ENCODE measurements around the gene FNDC1.

FNDC1 gene

DNA sequence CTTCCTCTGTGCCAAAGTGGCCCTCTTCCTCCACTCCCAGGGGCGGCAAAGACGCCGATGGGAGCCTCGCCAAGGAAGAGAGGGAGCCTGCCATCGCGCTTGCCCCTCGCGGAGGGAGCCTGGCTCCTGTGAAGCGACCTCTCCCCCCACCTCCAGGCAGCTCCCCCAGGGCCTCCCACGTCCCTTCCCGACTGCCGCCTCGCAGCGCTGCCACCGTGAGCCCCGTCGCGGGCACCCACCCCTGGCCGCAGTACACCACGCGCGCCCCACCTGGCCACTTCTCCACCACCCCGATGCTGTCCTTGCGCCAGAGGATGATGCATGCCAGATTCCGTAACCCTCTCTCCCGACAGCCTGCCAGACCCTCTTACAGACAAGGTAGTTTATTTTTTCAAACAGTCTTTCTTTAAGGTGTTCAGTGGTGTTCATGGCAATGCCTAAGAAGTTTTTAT is 64.9 kb downstream of the FNDC1 start:
- H3K9me3 Mint-ChIP-seq, result no peaks in the 10 kb centered on the region
- no peak overlapping the region for H3K27ac Mint-ChIP-seq
- H3K27me3 Mint-ChIP-seq (ENCODE audit: low read depth), result peaks cover 32% of the 10 kb centered on the region
- H3K4me3 Mint-ChIP-seq, result no peak overlapping the region
- no peaks in the 10 kb centered on the region for H3K4me1 Mint-ChIP-seq (ENCODE audit: low read depth)
- no peaks in the 10 kb centered on the region for H3K36me3 Mint-ChIP-seq (ENCODE audit: low read depth)

DNA sequence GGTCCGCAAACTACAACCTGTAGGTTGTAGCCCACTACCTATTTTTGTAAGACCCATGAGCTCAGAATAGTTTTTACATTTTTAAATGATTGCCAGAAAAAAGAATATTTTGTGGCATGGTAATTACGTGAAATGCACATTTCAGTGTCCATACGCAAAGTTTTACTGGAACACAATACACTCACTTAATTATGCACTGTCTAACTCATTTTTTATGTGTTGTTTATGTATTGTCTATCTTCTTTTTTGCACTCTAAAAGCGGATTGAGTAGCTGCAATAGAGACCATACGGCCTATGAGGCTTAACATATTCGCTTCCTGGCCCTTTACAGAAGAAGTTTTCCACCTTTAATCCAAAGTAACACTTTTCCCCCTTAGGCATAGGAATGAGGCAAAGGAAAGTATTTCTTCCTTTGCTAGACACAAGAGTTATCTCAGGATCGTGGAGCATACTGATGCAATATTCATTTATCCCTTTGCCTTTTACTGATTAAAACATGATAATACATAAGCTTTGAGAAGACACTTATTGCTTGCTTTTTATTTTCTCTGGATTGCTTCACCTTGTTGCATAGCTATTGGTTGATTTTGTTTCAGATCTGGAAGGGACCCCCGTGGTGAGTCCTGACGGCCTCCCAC is 69.8 kb downstream of the FNDC1 start:
- no peaks in the 10 kb centered on the region for H3K9me3 Mint-ChIP-seq
- no peaks in the 10 kb centered on the region for H3K4me1 Mint-ChIP-seq (ENCODE audit: low read depth)
- peaks cover 33% of the 10 kb centered on the region for H3K27me3 Mint-ChIP-seq (ENCODE audit: low read depth)
- H3K4me3 Mint-ChIP-seq, result no peak overlapping the region
- H3K36me3 Mint-ChIP-seq (ENCODE audit: low read depth), result no peaks in the 10 kb centered on the region
- H3K27ac Mint-ChIP-seq, result no peak overlapping the region

DNA sequence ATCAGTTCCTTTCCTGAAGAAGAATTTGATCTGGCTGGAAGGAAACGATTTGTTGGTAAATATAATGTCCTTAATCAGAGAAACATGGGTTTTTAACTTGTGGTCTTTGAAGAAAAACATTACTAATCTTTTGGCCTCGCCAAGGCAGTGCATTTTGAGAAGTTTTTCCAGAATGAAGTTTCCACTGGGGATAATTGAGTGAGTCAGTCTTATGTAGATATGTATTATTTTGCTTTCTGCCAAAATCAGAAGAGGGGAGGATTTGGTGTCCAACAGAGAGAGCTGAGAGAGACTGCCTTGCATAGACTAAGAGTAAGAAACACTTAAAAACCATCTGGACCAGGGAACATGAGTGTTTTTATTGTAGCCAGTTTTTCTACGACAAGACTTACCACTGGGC is 79.9 kb downstream of the FNDC1 start:
- H3K4me1 Mint-ChIP-seq (ENCODE audit: low read depth), result no peaks in the 10 kb centered on the region
- no peak overlapping the region for H3K4me3 Mint-ChIP-seq
- peaks cover 13% of the 10 kb centered on the region for H3K27me3 Mint-ChIP-seq (ENCODE audit: low read depth)
- H3K36me3 Mint-ChIP-seq (ENCODE audit: low read depth), result no peaks in the 10 kb centered on the region
- no peak overlapping the region for H3K27ac Mint-ChIP-seq
- peaks cover 3% of the 10 kb centered on the region for H3K9me3 Mint-ChIP-seq

DNA sequence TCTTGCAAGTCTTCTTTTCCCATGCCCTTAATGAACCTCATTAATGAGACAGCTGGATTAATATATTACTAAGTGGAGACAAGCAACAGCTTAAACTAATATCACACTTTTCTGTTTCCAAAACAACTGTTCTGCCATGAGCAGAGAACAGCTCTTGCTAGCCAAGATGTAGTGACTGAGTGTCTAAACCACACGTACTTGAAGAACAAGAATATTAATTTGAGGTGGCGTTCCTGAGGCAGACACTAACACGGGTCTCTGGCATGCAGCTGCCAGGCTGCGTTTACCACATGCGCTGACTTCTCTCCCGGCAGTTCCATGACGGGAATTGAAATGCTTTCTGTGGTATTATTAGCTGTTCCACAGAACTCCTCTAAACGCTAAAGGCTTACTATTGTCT is 80.6 kb downstream of the FNDC1 start:
- Mint-ChIP-seq H3K4me1 (ENCODE audit: low read depth) (no peaks in the 10 kb centered on the region), H3K27ac (no peak overlapping the region), H3K4me3 (no peak overlapping the region), H3K27me3 (ENCODE audit: low read depth) (peaks cover 11% of the 10 kb centered on the region), H3K36me3 (ENCODE audit: low read depth) (no peaks in the 10 kb centered on the region), H3K9me3 (peaks cover 2% of the 10 kb centered on the region)

DNA sequence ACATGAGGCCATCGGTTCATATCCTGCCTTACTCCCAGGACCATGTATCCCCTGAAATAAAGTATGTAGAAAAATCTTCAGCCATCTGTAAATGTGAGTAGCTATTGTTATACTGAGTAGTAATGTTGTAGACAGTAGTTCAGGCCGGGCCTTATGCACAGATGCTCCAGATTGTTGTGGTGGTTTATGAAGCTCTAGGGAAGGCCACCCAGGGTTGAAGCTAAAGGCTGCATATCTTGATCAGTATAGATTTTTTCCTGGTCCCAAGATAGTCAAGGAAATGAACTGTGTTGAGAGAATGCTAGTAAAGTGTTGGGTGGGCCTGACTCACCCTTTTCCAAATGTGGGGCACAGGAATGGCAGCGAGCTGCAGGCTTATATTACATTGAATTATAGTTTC is 81.4 kb downstream of the FNDC1 start:
- Mint-ChIP-seq H3K27ac (no peak overlapping the region), H3K36me3 (ENCODE audit: low read depth) (no peaks in the 10 kb centered on the region), H3K4me3 (no peak overlapping the region), H3K9me3 (no peaks in the 10 kb centered on the region), H3K27me3 (ENCODE audit: low read depth) (peaks cover 9% of the 10 kb centered on the region), H3K4me1 (ENCODE audit: low read depth) (no peaks in the 10 kb centered on the region)

DNA sequence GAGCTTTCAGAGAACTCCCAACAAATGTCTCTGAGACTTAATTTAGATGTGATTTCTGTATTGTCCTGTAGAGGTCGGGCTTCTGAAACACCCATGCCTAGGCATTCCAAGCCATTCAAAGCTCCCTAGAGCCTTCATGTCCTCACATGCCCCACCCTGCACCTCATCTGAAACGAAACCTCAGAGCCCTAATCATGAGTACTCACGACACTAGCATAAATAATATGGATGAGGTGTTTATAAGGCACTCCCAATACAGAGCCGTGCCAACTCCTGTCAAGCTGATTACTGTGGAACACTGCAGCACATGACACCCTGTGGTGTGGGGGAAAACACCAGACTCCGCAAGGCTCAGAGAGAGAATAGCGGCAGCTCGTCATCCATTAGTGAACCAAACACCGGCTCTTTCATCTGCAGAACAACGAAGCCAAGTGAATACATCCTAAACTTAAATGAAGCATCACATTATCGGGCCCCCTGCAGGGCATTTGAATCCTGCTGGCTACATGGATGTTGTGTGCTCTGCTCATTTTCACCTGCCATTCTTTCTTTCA is 83.8 kb downstream of the FNDC1 start:
- no peak overlapping the region for H3K4me3 Mint-ChIP-seq
- no peaks in the 10 kb centered on the region for H3K36me3 Mint-ChIP-seq (ENCODE audit: low read depth)
- H3K4me1 Mint-ChIP-seq (ENCODE audit: low read depth), result no peaks in the 10 kb centered on the region
- H3K27me3 Mint-ChIP-seq (ENCODE audit: low read depth), result peaks cover 5% of the 10 kb centered on the region
- no peaks in the 10 kb centered on the region for H3K9me3 Mint-ChIP-seq
- no peak overlapping the region for H3K27ac Mint-ChIP-seq

DNA sequence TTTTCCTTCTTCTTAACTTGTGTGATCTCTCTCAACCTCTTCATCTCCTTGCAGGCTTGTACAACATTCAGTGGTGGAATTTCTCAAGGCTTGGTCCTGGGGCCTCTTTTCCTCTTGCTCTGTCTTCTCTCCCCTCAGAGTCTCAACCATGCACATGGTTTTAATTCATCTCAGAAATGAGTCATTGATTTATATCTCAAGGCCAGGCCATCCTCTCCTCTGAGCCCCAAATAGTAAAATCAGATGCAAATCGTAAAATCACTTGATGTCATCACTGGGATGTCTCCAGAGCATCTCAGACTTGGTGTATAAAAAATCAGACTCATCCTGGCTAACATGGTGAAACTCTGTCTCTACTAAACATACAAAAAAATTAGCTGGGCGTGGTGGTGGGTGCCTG is 85.0 kb downstream of the FNDC1 start:
- Mint-ChIP-seq H3K36me3 (ENCODE audit: low read depth) (no peaks in the 10 kb centered on the region), H3K9me3 (no peaks in the 10 kb centered on the region), H3K4me3 (no peak overlapping the region), H3K27me3 (ENCODE audit: low read depth) (peaks cover under 1% of the 10 kb centered on the region), H3K4me1 (ENCODE audit: low read depth) (no peaks in the 10 kb centered on the region), H3K27ac (no peak overlapping the region)

DNA sequence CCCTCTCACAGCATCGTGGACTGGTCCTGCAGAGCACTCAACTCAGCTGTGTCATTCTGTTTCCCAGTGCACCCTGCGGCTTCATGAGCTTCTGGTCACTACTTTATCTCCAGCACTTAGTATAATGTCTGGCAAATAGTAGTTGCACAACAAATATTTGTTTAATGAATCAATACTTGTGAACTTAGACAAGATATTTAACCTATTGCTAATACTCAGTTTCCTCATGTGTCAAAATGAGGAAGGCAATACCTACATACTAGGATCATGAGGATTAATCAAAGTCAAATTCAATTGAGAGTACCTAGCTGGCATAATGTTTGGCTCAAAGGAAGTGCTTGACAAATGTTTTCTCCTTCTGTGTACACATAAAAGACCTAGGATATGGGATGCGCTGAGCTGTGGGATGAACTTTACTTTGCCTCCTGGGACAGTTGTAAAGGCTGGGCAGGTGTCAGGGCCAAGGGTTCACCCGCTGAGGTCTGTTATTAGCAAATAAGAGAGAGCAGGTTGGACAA is 86.3 kb downstream of the FNDC1 start:
- Mint-ChIP-seq H3K4me1 (ENCODE audit: low read depth) (no peaks in the 10 kb centered on the region), H3K36me3 (ENCODE audit: low read depth) (no peaks in the 10 kb centered on the region), H3K4me3 (no peak overlapping the region), H3K9me3 (no peaks in the 10 kb centered on the region), H3K27me3 (ENCODE audit: low read depth) (no peaks in the 10 kb centered on the region), H3K27ac (no peak overlapping the region)

DNA sequence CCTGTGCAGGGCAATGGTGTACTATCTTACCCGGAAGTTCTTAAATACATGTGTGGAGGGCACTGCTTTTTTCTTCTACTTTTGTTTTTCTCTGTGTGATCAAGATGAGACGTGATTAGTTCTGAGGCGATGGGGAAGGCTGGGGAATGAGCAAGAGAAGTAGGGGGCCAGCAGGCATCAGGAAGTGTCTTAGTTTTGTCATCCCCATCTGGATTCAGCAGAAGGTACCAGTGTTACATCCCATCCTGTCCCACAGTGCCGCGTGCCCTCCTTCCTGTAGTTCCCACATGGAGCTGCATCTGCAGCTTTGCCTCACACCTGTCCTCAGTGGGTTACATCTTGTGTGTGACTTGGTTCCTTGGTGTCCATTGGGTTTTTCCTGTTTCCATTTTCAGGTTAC is 86.9 kb downstream of the FNDC1 start:
- no peaks in the 10 kb centered on the region for H3K36me3 Mint-ChIP-seq (ENCODE audit: low read depth)
- H3K27me3 Mint-ChIP-seq (ENCODE audit: low read depth), result no peaks in the 10 kb centered on the region
- no peak overlapping the region for H3K27ac Mint-ChIP-seq
- H3K4me1 Mint-ChIP-seq (ENCODE audit: low read depth), result no peaks in the 10 kb centered on the region
- H3K9me3 Mint-ChIP-seq, result no peaks in the 10 kb centered on the region
- no peak overlapping the region for H3K4me3 Mint-ChIP-seq

DNA sequence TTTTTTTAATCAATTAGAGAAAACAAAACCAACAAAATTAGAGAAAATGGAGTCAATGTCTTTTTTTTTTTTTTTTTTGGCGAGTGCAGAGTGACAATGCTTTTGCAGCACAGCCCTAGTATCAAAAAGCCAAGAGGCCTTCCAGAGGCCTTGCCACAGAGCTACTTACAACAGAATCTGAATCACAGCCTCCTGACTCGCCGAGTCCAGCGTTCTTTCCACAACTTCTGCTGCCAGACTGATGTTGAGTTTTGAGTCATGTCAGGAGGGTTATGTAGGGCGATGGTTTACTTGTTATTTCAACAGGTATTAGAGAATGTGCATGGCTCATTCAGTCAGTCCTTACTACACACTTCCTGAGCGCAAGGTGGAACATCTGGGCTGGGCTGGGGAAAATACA is 88.6 kb downstream of the FNDC1 start:
- H3K27ac Mint-ChIP-seq, result no peak overlapping the region
- H3K4me1 Mint-ChIP-seq (ENCODE audit: low read depth), result no peaks in the 10 kb centered on the region
- no peaks in the 10 kb centered on the region for H3K36me3 Mint-ChIP-seq (ENCODE audit: low read depth)
- no peaks in the 10 kb centered on the region for H3K9me3 Mint-ChIP-seq
- no peaks in the 10 kb centered on the region for H3K27me3 Mint-ChIP-seq (ENCODE audit: low read depth)
- H3K4me3 Mint-ChIP-seq, result no peak overlapping the region

DNA sequence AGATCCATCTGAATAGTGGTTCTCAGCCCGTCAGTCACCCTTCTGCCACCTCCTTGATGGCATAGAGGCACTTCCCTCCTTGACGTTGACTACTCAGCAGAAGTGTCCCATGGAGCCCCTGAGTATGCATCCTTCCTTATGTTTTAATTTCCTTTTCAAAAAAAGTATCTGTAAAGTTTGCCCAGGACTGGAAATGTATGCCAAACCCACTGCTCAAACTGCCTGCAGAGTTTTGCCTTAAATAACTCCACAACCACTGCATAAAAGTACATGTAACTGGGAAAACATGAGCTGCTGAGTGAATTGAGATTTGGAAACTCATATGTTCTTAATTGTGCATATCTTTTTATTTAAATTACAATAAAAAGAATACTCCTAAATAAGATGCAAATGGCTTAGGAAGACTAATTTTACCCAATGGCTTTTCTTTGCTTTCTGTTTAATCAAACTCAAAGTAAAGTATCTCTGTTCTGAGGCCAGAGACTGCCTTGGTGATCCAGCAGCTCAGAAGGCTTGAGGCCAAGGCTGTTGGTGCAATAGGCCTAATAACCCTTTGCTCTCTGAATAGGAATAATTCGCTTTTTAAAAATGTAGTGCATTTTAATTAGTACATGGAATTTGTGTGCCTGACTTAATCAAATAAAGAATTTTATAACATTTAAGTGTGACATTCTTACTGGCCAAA is 90.4 kb downstream of the FNDC1 start:
- H3K27me3 Mint-ChIP-seq (ENCODE audit: low read depth), result no peaks in the 10 kb centered on the region
- H3K9me3 Mint-ChIP-seq, result no peaks in the 10 kb centered on the region

DNA sequence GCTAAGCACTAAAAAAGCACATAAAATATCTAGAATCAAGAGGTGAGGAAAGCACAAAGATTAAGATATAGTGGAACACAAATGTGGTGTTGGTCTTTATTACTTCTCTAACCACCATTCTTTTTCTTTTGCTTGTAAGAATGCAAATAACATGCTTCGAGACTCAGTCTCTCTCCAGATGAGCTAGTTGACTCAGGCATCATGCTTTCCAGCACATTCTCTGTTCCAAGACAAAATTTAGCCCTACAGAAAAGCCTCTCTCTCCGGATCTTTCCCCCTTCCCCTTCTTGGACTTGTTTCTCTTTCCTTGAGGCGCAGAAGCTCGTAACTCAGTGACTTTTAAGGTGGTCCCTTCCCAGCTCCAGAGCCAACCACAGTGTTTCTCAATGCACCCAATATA is 91.0 kb downstream of the FNDC1 start:
- H3K27ac Mint-ChIP-seq, result no peak overlapping the region
- no peaks in the 10 kb centered on the region for H3K4me1 Mint-ChIP-seq (ENCODE audit: low read depth)
- no peak overlapping the region for H3K4me3 Mint-ChIP-seq
- H3K27me3 Mint-ChIP-seq (ENCODE audit: low read depth), result no peaks in the 10 kb centered on the region
- H3K36me3 Mint-ChIP-seq (ENCODE audit: low read depth), result no peaks in the 10 kb centered on the region
- H3K9me3 Mint-ChIP-seq, result no peaks in the 10 kb centered on the region

More for the DNA sequence above, 90.4 kb downstream of the FNDC1 start:
- Mint-ChIP-seq H3K4me3 (no peak overlapping the region), H3K36me3 (ENCODE audit: low read depth) (no peaks in the 10 kb centered on the region), H3K4me1 (ENCODE audit: low read depth) (no peaks in the 10 kb centered on the region), H3K27ac (no peak overlapping the region)

DNA sequence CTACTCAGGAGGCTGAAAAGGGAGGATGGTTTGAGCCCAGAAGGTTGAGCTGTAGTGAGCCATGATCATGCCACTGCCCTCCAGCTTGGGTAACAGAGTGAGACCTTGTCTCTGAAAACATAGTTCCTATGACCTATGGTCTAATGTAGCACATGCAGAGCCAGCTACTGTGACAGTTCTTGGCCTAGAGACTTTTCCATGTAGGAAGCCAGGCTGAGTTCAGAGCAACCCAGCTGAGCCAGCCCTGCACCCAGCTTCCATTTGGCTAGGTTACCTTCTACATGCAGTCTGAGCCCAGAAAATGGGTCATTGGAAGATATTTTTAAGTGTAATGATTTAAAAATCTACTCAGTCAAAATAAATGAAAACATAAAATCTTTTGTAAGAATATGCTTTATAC is 92.8 kb downstream of the FNDC1 start:
- Mint-ChIP-seq H3K36me3 (ENCODE audit: low read depth) (no peaks in the 10 kb centered on the region), H3K4me1 (ENCODE audit: low read depth) (no peaks in the 10 kb centered on the region), H3K4me3 (no peak overlapping the region), H3K27me3 (ENCODE audit: low read depth) (no peaks in the 10 kb centered on the region), H3K9me3 (no peaks in the 10 kb centered on the region), H3K27ac (no peak overlapping the region)

DNA sequence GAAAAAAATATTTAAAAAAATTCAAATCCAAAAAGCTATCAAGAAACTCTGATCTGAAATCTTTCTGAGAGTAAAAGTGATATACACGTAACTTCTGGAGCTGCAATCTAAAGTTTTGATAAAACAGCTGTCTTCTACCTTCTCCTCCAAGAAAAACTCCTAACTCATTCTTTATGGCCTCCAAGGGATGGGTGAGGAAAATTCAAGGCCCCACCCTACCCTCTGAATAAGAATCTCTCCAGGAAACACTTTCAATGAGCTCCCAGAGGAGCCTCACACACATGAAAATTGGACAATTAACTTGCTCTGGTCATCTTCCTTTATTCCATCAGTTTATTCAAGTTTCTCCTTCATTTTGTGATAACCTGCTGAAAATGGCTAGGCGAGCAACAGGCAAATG is 93.4 kb downstream of the FNDC1 start:
- no peaks in the 10 kb centered on the region for H3K36me3 Mint-ChIP-seq (ENCODE audit: low read depth)
- H3K27ac Mint-ChIP-seq, result no peak overlapping the region
- no peak overlapping the region for H3K4me3 Mint-ChIP-seq
- H3K27me3 Mint-ChIP-seq (ENCODE audit: low read depth), result no peaks in the 10 kb centered on the region
- H3K4me1 Mint-ChIP-seq (ENCODE audit: low read depth), result no peaks in the 10 kb centered on the region
- no peaks in the 10 kb centered on the region for H3K9me3 Mint-ChIP-seq

DNA sequence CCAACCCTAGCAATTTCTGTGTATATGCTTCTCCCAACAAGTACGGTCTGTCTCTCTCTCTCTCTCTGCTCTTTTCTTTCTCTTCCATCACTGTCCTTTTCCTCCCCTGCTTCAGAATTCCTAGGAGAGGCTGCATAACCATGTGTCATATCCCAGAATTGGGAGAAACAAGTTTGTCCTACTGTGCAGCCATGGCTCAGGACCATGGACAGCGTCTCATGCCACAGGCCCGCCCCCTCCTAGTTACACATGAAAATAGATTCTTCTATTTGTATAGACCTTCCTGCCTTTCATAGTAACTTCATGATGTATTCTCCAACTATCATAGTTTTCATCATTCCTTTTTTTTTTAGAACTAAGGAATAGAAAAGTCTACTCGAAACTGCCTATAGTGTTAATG is 98.0 kb downstream of the FNDC1 start:
- H3K36me3 Mint-ChIP-seq (ENCODE audit: low read depth), result no peaks in the 10 kb centered on the region
- H3K27ac Mint-ChIP-seq, result no peak overlapping the region
- no peaks in the 10 kb centered on the region for H3K27me3 Mint-ChIP-seq (ENCODE audit: low read depth)
- no peak overlapping the region for H3K4me3 Mint-ChIP-seq
- no peaks in the 10 kb centered on the region for H3K4me1 Mint-ChIP-seq (ENCODE audit: low read depth)
- H3K9me3 Mint-ChIP-seq, result no peaks in the 10 kb centered on the region
